HL-60 (cell line): ENCODE results near the gene ALDH3A2.

Source experiments
- DNase-seq, 2 experiments: peaks; one replicate each; pipeline ENCODE4 v3.0.0-alpha.2; 2010 to 2020; ENCODE audit warnings: low read depth in 1 of 2, low spot score in 1 of 2
- H3K27ac ChIP-seq: fragments of 250-450 bp; sonication (Bioruptor Pico); replicated peaks from 2 replicates; pipeline ENCODE4 v1.5.1; 2020; ENCODE audit warnings: mild to moderate bottlenecking, moderate library complexity
- H3K27me3 ChIP-seq: fragments of 250-450 bp; sonication (Bioruptor Pico); 2 replicates; pipeline ENCODE4 v1.5.1; 2021; ENCODE audit warnings: mild to moderate bottlenecking, moderate library complexity; ENCODE audit not compliant: insufficient read depth, poor library complexity, severe bottlenecking
- H3K4me3 ChIP-seq: replicated peaks from 2 replicates; pipeline ENCODE4 v1.5.1; 2011; ENCODE audit warnings: mild to moderate bottlenecking, control low read depth, low read length; ENCODE audit not compliant: insufficient read depth
- CTCF ChIP-seq: IDR thresholded peaks from one replicate; pipeline ENCODE4 v1.5.1; 2011; ENCODE audit warnings: low read length, control low read depth, inconsistent platforms; ENCODE audit not compliant: insufficient read depth
- GABPA ChIP-seq: IDR thresholded peaks from 2 replicates; pipeline ENCODE4 v1.6.1; 2012; ENCODE audit warnings: low read depth
- POLR2AphosphoS5 ChIP-seq: IDR thresholded peaks from 2 replicates; pipeline ENCODE4 v1.6.1; 2012; ENCODE audit warnings: low read depth
- REST ChIP-seq: IDR thresholded peaks from 2 replicates; pipeline ENCODE4 v1.6.1; 2012; ENCODE audit warnings: low read depth; ENCODE audit not compliant: insufficient replicate concordance
- SPI1 ChIP-seq: IDR thresholded peaks from 2 replicates; pipeline ENCODE4 v1.6.1; 2012; ENCODE audit warnings: low read depth, mild to moderate bottlenecking, borderline replicate concordance

ALDH3A2 gene

GRCh38 chr17:19659366-19660177, 11.0 kb downstream of the ALDH3A2 start:
- DNase-seq = no peak
- Histone ChIP-seq H3K27ac (no peak overlapping the region), H3K27me3 (no peaks in the 10 kb centered on the region), H3K4me3 (no peak overlapping the region)
- TF ChIP-seq REST = no peak
- TF ChIP-seq SPI1 = no peak
- TF ChIP-seq CTCF = no peak
- TF ChIP-seq GABPA = no peak
- no peak for TF ChIP-seq POLR2AphosphoS5

DNA sequence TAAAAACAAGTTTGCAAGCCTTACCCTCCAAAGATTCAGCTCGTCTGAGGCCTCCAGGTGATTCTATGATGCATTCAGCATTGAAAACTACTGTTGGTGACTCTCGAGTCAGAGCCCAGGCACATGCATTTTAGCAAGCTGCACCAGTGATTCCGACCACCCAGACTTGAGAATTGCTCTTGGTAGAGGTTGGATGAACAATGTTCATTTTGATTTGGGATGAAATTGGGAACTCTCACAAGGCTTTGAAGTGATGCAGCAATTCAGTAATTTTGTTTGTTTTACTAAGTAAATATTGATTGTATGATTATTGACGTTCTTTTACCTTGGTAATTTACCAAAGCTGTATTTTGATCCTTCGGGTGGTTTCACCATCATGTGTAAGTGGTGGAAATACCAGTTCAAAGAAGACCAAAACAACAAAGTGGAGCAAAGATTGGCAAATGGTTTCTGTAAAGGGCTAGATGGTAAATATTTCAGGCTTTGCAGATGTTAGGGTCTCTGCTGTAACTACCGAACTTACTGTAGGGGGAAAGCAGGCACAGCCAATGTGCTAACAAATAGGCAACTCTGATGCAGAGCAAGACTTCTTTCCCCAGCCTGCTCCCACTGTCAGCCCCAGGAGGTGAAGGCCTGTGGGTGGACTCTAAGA, 11.8 kb downstream of the ALDH3A2 start:
- DNase-seq = no peak
- Histone ChIP-seq H3K4me3 (no peak overlapping the region), H3K27me3 (no peaks in the 10 kb centered on the region), H3K27ac (no peak overlapping the region)
- TF ChIP-seq SPI1 (no peak), REST (no peak), POLR2AphosphoS5 (no peak), CTCF (no peak), GABPA (no peak)

DNA sequence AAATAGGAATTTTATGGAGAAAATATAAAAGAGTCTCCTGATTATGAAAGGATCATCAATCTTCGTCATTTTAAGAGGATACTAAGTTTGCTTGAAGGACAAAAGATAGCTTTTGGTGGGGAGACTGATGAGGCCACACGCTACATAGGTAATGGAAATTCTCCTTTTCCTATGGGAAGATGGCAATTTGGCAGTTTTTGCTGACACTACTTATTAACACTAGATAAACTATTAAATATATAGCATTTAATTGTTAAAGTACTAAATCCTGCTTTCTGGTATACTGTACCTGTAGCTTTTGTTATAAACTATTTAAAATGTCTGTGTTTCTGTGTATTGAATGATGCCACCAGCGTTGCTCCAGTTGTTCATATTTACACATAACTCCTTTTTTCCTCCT, 12.6 kb downstream of the ALDH3A2 start:
- TF ChIP-seq GABPA (no peak), CTCF (no peak), SPI1 (no peak), REST (no peak), POLR2AphosphoS5 (no peak)
- H3K4me3 ChIP-seq = no peak overlapping the region

More for the DNA sequence above, 12.6 kb downstream of the ALDH3A2 start:
- Histone ChIP-seq H3K27ac (no peak overlapping the region), H3K27me3 (no peaks in the 10 kb centered on the region)
- DNase-seq = no peak
